T-helper 2 cell treated with Interferon-gamma antibody and Interleukin-4, amounts not matched to agents 100 ng/mL and 5 ng/mL, for 36 hours (primary cell): Measurements from ENCODE around the gene RPS25. TPM values are rescaled to one million over a fixed set of nuclear protein-coding genes. Genes with fewer than 3 reads are reported as not detected.
"Not testable (repeated sequence)": the region's sequence is repeated elsewhere in the genome, so short reads cannot be mapped to it uniquely, and the experiment has no call there.

Source experiments
- intact Hi-C: fragments of 100-400 bp; cut with micrococcal nuclease; formaldehyde crosslinking; loops from one replicate; pipeline ENCODE4 v1.15.1; 2023
- total RNA-seq: library from RNA; stranded (reverse); gene quantifications from 2 replicates; pipeline ENCODE4 v1.2.3, GENCODE V29; 2022

Gene RPS25
- total RNA-seq, result 1,476 and 1,513 TPM in 2 replicates

DNA sequence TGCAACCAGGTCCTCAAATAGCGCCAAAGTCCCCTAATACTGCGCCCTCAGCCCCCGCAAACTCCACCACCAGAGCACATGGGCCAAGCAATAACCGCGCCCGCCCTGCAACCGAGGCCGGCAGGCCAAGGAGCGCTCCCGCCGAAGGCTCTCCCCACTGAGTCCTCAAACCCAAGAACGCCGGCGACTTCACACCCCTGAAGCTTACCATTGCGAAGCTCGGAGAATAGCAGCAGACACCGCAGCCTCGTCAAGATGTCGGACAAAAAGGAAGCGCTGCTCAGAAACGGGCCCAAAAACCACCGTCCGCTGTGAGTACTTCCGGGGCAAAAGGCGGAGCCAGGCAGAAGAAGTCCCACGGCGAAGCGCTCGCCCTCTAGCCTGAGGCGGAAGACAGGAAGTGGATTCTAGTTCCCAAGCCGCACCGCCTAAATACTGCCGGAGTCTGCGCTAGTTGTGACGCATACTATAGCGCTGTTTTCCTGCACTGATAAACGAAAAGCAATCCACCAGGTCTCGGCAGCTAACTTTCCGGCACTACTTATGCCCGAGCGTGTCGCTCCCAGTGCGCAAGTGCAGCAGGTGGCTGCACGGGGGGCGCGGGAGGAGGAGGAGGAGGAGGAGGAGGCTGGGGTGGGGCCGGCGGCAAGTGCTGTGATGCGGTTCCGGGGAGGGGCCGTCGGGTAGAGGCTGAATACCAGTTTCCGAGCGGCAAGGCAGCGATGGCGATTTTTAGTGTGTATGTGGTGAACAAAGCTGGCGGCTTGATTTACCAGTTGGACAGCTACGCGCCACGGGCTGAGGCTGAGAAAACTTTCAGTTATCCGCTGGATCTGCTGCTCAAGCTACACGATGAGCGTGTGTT is at the start of gene RPS25, which contains the start of gene TRAPPC4:
RPS25 (minus strand) TSS at position 270 of the 865 bp plus-strand sequence; CDS start at position 211, 59 bp downstream.
TRAPPC4 (plus strand) TSS at position 693 of the 865 bp plus-strand sequence; CDS start at position 723, 30 bp downstream.
- intact Hi-C loops, result loop anchor here (1.0 to 2.0 kb wide), 9 partner anchors 12 to 228 kb away; partner anchors contain the start of genes CENATAC, DDX6, HINFP and HYOU1

DNA sequence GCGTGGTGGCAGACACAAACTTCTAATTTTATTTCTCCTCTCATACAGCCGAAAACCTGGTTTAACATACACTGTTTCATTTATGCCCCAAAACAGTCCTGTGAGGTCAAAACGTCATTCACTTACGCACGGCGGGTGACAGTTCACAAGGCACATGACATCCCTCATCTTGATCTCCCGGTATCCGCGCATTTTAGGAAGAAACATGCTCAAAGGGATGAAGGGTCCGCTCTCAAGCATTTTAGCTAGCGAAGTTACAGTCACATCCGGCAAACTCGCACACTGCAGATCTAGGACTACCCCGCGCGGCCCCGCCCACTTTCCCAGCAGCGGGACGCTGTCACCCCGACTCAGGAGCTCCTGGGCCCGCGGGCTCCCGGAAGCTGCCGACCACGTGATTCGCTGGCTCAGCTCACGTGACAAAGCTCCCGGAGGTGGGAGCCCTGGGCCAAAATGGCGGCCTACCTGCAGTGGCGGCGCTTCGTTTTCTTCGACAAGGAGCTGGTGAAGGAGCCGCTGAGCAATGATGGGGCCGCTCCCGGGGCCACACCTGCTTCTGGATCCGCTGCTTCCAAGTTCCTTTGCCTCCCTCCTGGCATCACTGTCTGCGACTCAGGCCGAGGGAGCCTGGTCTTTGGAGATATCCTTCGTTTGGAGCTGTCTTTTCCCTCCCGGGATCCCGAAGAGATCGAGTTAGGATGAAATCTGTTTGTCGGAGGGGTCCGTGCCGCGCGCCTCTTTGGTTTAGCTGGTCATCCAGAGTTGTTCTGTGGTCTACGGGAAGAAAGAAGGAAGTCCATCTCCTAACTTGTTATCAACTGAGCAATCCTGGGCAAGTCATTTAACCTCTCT is 49.5 kb upstream of the RPS25 start, which contains the start of gene VPS11:
VPS11 (plus strand) TSS at position 448 of the 852 bp plus-strand sequence; CDS start at position 454, 6 bp downstream.
- intact Hi-C loops, result loop anchor here (1.0 to 5.0 kb wide), 8 partner anchors 10 to 265 kb away; partner anchors contain the start of genes HINFP, HMBS, HYOU1 and RNF26

DNA sequence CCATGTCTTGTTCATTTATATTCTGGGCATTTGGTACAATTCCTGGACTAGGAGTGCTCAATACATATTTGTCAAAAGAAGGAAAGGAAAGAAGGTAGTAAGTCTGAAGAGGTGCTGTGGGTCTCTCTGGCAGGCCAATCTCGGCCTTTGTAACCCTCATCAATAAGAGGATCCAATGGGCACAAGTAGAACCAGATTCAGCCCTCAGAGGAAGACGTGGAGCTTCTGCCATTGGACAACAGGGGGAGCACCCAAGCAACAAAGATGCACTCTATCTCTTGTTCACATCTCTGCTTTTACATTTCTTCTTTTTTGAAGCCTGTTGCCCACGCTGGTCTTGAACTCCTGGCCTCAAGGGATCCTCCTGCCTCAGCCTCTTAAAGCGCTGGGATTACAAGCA is 47.2 kb upstream of the RPS25 start:
- intact Hi-C loops, result loop anchor here (1.0 to 5.0 kb wide), 3 partner anchors 132 to 267 kb away; partner anchors contain the start of gene RNF26

GRCh38 chr11:119062779-119063178 is 44.6 kb upstream of the RPS25 start:
- intact Hi-C loops, result no loop called here

GRCh38 chr11:119061256-119061655 is 43.1 kb upstream of the RPS25 start:
- intact Hi-C loops, result no loop called here

DNA sequence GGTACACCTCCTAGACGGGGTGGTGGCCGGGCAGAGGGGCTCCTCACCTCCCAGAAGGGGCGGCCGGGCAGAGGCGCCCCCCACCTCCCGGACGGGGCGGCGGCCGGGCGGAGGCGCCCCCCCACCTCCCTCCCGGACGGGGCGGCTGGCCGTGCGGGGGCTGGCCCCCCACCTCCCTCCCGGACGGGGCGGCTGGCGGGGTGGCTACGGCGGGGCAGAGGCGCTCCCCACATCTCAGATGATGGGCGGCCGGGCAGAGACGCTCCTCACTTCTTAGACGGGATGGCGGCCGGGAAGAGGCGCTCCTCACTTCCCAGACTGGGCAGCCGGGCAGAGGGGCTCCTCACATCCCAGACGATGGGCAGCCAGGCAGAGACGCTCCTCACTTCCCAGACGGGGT is 41.0 kb upstream of the RPS25 start:
- intact Hi-C loops, result not testable (repeated sequence)

DNA sequence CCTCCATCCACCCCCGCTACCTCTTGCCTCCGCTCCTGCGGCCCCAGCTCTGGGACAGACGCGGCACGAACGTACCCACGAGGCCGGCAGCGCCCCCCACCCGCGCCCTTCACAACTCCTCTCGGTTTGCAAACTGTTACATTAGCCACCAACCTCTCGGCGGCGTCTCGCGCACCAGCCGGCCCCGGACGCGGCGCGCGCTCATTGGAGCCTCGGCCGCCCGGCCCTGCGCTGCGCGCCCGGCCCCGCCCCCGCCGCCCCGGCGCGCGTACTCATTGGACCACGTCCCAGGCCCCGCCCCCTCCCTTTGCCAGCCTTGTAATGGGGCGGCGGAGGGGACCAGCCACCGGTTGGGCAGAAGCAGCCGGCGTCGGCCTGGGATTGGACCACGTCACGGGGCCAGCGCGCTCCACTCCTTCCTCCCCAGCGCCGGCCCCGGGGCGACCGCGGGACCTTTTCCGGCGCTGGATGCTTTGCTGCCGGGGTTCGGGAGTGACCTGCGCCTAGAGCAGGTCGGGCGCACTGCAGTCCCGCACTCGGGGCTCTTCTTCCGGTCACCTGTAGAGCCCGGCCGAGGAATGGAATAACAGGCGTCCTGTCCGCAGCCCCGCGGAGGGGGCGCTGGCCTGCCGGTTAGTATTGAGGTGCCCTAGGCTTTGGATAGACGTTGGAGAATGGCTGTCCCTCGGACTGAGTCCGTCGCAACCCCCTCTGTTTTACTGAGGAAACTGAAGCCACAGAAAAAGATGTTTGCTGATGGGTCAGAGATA is 39.0 kb upstream of the RPS25 start, which contains the start of gene HYOU1:
HYOU1 (minus strand) TSS at position 206 of the 770 bp plus-strand sequence. CDS start 1,045 bp downstream, outside the sequence.
- intact Hi-C loops, result loop anchor here (1.0 kb wide), 9 partner anchors 10 to 266 kb away; partner anchors contain the start of genes DDX6, DPAGT1, HINFP and RPS25

- intact Hi-C loops, result no loop called here
These were observed 38.4 kb upstream of the RPS25 start for GRCh38 chr11:119056421-119056999.

DNA sequence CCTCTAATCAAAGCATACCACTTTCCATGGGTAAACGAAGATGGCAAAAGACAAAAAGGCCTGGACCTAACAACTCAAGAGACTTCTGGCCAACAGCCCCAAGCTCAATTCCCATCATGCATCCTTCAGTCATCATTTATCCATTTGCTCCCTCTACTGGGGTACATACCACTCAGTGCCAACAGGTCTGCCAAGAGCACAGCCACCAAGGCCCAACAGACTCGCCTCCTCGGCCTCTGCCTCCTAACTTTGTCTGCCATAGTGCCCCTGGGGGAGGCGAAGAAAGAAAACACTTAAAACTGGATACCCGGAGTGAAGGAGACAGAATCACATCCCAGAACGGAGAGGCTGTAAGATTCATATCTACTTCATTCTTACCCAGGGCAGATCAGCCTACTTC is 37.8 kb upstream of the RPS25 start:
- intact Hi-C loops, result no loop called here

DNA sequence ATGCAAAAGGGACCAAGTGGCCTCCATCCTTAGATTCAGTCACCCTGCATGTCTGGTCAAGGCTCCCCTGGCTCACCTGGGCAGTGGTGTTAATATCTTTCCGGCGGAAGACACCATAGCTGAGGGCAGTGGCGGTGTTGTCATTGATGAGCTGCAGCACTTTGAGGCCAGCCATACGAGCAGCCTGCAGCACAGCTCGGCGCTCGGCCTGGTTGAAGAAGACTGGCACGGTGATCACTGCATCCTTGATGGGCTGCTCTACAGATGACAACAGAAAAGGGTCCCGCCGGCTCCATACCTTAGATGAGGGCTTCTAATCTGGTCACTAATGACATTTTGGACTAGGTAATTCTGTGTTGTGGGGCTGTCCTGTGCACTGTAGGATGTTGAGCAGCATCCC is 36.3 kb upstream of the RPS25 start:
- intact Hi-C loops, result no loop called here

GRCh38 chr11:119052163-119052814 is 34.1 kb upstream of the RPS25 start:
- intact Hi-C loops, result no loop called here

GRCh38 chr11:119051440-119052162 is 33.5 kb upstream of the RPS25 start:
- intact Hi-C loops, result no loop called here

DNA sequence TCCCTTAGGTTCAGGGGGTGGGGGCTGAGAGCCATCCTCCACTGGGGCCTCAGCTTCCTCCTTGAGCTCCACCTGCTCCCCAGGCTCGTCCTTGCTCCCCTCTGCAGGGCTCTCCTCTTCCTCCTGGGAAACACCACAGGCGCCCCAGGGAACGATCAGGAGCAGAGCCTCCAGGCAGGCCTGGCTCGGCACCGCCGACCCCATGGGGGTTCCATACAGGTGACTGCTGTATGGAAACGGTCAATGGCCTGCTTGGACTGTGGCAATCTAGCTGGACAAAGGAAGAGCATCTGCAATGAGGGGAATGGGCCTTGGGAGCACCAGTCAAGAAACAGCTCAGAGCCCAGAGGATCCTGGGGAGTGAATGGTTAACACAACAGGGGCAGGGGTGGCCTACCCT is 30.9 kb upstream of the RPS25 start:
- intact Hi-C loops, result no loop called here

DNA sequence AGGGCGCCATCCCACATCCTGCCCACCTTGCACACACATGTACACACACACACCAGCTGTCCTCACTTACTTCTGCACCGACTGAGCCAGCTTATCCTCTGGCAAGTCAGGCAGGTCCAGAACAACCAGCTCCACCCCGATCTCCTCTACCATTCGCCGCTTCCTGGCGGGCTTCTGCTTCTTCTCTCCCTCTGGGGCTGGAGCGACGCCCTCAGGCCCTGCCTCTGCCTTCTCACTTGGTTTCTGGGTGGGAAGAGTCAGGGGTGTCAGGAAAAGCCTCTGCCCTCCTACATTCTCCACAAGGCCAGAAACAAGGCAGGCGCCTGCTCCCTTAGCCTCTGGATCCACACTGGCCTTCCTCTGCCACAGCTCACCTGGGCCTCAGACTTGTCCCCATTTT is 30.5 kb upstream of the RPS25 start:
- intact Hi-C loops, result no loop called here

GRCh38 chr11:119047205-119047604 is 29.1 kb upstream of the RPS25 start:
- intact Hi-C loops, result no loop called here

DNA sequence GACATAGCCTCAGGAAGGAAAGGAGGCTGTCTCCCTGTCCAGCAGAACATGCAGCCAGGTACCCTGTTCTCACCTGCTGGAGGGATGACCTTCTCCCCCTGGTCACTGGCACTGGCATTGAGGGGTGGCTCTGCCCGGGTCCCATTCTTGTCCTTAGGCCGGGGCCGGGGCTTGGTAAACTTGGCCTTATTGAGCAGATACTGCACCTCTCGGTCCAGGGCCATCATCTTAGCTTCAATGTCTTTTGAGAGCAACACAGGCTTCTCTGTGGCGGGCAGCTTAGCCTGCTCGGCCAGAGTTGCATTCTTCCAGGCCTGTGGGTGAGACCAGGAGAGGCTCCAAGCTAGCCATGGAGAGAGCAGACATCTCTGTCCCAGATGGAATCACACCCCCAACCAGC is 28.3 kb upstream of the RPS25 start:
- intact Hi-C loops, result no loop called here

GRCh38 chr11:119044708-119045107 is 26.6 kb upstream of the RPS25 start:
- intact Hi-C loops, result no loop called here

DNA sequence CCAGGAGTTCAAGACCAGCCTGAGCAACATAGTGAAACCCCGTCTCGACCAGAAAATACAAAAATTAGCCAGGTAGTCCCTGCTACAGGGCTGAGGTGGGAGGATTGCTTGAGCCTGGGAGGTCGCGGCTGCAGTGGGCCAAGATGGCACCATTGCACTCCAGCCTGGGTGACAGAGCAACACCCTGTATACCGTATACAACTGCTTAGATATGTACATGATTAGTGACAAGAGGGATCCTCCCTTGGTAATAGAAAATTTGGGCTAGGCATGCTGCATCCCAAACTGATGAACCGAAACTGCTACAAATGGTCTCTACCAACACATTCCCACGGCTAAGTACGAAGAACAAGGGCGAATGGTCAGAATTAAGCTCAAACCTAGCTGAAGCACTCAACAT is 24.8 kb upstream of the RPS25 start:
- intact Hi-C loops, result no loop called here
